DOHH2 (cell line): ENCODE data around the gene TIPARP.
"Not testable (repeated sequence)": the region's sequence is repeated elsewhere in the genome, so short reads cannot be mapped to it uniquely, and the experiment has no call there.

Experiments used
- H3F3A ChIP-seq: fragments of 200-600 bp; sonication (generic), shearing (Covaris generic); 2 replicates; pipeline ENCODE4 v1.6.0; 2016; ENCODE audit warnings: antibody characterized with exemption, mild to moderate bottlenecking; ENCODE audit not compliant: control insufficient read depth, insufficient read depth
- H3K27ac ChIP-seq: fragments of 200-600 bp; sonication (generic); 2 replicates; pipeline ENCODE4 v1.5.1; 2014; ENCODE audit warnings: low read depth, mild to moderate bottlenecking, low read length, moderate library complexity
- H3K27me3 ChIP-seq: fragments of 200-600 bp; sonication (generic); 2 replicates; pipeline ENCODE4 v1.6.1; 2014; ENCODE audit warnings: mild to moderate bottlenecking, low read length, mixed read lengths; ENCODE audit not compliant: control insufficient read depth
- H3K36me3 ChIP-seq: fragments of 200-600 bp; sonication (generic); 2 replicates; pipeline ENCODE4 v1.6.1; 2014; ENCODE audit warnings: mild to moderate bottlenecking, low read length, moderate library complexity, mixed read lengths; ENCODE audit not compliant: control insufficient read depth
- H3K4me1 ChIP-seq: fragments of 200-600 bp; sonication (generic); 2 replicates; pipeline ENCODE4 v1.6.1; 2014; ENCODE audit warnings: mild to moderate bottlenecking, low read length, mixed read lengths; ENCODE audit not compliant: control insufficient read depth
- H3K4me2 ChIP-seq: fragments of 200-600 bp; sonication (generic); 2 replicates; pipeline ENCODE4 v1.6.0; 2014; ENCODE audit warnings: mild to moderate bottlenecking, low read length, moderate library complexity
- H3K4me3 ChIP-seq: fragments of 200-600 bp; sonication (generic); 2 replicates; pipeline ENCODE4 v1.5.1; 2014; ENCODE audit warnings: mild to moderate bottlenecking, low read length, mixed read lengths
- H3K79me2 ChIP-seq: fragments of 200-600 bp; sonication (generic); 2 replicates; pipeline ENCODE4 v1.6.1; 2014; ENCODE audit warnings: mild to moderate bottlenecking, low read length, mixed read lengths; ENCODE audit not compliant: control insufficient read depth
- H3K9me2 ChIP-seq: fragments of 200-600 bp; sonication (generic); replicated peaks from 2 replicates; pipeline ENCODE4 v1.6.1; 2014; ENCODE audit warnings: mild to moderate bottlenecking, low read length, mixed read lengths; ENCODE audit not compliant: control insufficient read depth
- H3K9me3 ChIP-seq: fragments of 200-600 bp; sonication (generic); 2 replicates; pipeline ENCODE4 v1.6.1; 2014; ENCODE audit warnings: antibody characterized with exemption, low read length, mixed read lengths; ENCODE audit not compliant: control insufficient read depth, insufficient read depth
- H4K20me1 ChIP-seq: fragments of 200-600 bp; sonication (generic); 2 replicates; pipeline ENCODE4 v1.6.0; 2014; ENCODE audit warnings: low read depth, mild to moderate bottlenecking, antibody characterized with exemption, low read length, moderate library complexity; ENCODE audit not compliant: control insufficient read depth, insufficient read depth
- CTCF ChIP-seq: fragments of 200-600 bp; sonication (generic); IDR thresholded peaks from one replicate; pipeline ENCODE4 v1.5.1; 2014; ENCODE audit warnings: antibody characterized with exemption, mild to moderate bottlenecking, low read depth, low read length; ENCODE audit not compliant: poor library complexity, severe bottlenecking
- EZH2phosphoT487 ChIP-seq: fragments of 200-600 bp; sonication (generic); IDR thresholded peaks from 2 replicates; pipeline ENCODE4 v1.6.1; 2017; ENCODE audit warnings: borderline replicate concordance, mild to moderate bottlenecking, antibody characterized with exemption, low read length, moderate library complexity, mixed read lengths

Gene TIPARP

GRCh38 chr3:156710429-156710828 is 36.0 kb downstream of the TIPARP start:
- H3K4me1 ChIP-seq: peaks cover 7% of the 10 kb centered on the region
- no peaks in the 10 kb centered on the region for H3K9me3 ChIP-seq
- TF ChIP-seq CTCF (no peak), EZH2phosphoT487 (no peak)
- H3K79me2 ChIP-seq: peaks cover 6% of the 10 kb centered on the region
- H3K9me2 ChIP-seq: no peaks in the 10 kb centered on the region
- H3K27ac ChIP-seq: no peak overlapping the region
- H3K36me3 ChIP-seq: peaks cover 56% of the 10 kb centered on the region
- no peak overlapping the region for H3K4me2 ChIP-seq
- H3F3A ChIP-seq: peaks cover 13% of the 10 kb centered on the region
- H3K4me3 ChIP-seq: no peak overlapping the region
- no peaks in the 10 kb centered on the region for H4K20me1 ChIP-seq
- no peaks in the 10 kb centered on the region for H3K27me3 ChIP-seq

- Histone ChIP-seq H4K20me1 (peaks cover 3% of the 10 kb centered on the region; the same call in 1 of the 2 replicates), H3K36me3 (peaks cover 56% of the 10 kb centered on the region), H3K4me2 (no peak overlapping the region), H3K79me2 (peaks cover 4% of the 10 kb centered on the region), H3K9me3 (no peaks in the 10 kb centered on the region), H3K27me3 (no peaks in the 10 kb centered on the region), H3F3A (peaks cover 11% of the 10 kb centered on the region; the same call in 1 of the 2 replicates), H3K4me1 (peaks cover under 1% of the 10 kb centered on the region), H3K27ac (no peak overlapping the region), H3K4me3 (no peak overlapping the region), H3K9me2 (no peaks in the 10 kb centered on the region)
- TF ChIP-seq EZH2phosphoT487 (no peak), CTCF (no peak)
Observed at GRCh38 chr3:156711113-156711512, 36.7 kb downstream of the TIPARP start.

GRCh38 chr3:156711944-156712343 is 37.6 kb downstream of the TIPARP start:
- not testable (repeated sequence) for H4K20me1 ChIP-seq, H3F3A ChIP-seq, H3K4me2 ChIP-seq, H3K27ac ChIP-seq, H3K9me3 ChIP-seq, H3K4me3 ChIP-seq, H3K79me2 ChIP-seq, H3K27me3 ChIP-seq, H3K4me1 ChIP-seq, H3K9me2 ChIP-seq
- peaks cover 49% of the 10 kb centered on the region for H3K36me3 ChIP-seq

- Histone ChIP-seq H3K27me3 (no peaks in the 10 kb centered on the region), H3K4me3 (no peak overlapping the region), H3K4me1 (no peaks in the 10 kb centered on the region), H3K4me2 (no peak overlapping the region), H3K9me2 (no peaks in the 10 kb centered on the region), H3K36me3 (peaks cover 10% of the 10 kb centered on the region; the same call in 1 of the 2 replicates), H3K27ac (no peak overlapping the region), H3K9me3 (no peaks in the 10 kb centered on the region), H4K20me1 (peaks cover 4% of the 10 kb centered on the region; the same call in 1 of the 2 replicates), H3F3A (peaks cover 5% of the 10 kb centered on the region), H3K79me2 (no peaks in the 10 kb centered on the region)
- no peak for TF ChIP-seq CTCF
- no peak for TF ChIP-seq EZH2phosphoT487
Observed at GRCh38 chr3:156716105-156716862, 41.9 kb downstream of the TIPARP start.
